Daoy (cell line): ENCODE measurements around the gene PTPRN2. TPM values are rescaled to one million over a fixed set of nuclear protein-coding genes. Genes with fewer than 3 reads are reported as not detected.
A peak's percentile ranks its signal among the peaks of the same experiment; 100 is the strongest.

Experiments used
- DNase-seq: peaks from one replicate; pipeline ENCODE4 v3.0.0-alpha.2; 2015; ENCODE audit warnings: low read depth
- total RNA-seq: library from RNA; depleted of rRNA; stranded (reverse); fragments of >200 nt; shearing (Covaris generic); gene quantifications from 2 replicates; pipeline ENCODE4 v1.2.3, GENCODE V29; 2014

Gene PTPRN2
- total RNA-seq, 1 experiment from 2014 or later: 8.3 TPM

- no peak for DNase-seq
Measured at GRCh38 chr7:157869793-157870192, 717.8 kb downstream of the PTPRN2 start.

GRCh38 chr7:157867685-157868305 lies 719.8 kb downstream of the PTPRN2 start:
- no peak for DNase-seq

DNA sequence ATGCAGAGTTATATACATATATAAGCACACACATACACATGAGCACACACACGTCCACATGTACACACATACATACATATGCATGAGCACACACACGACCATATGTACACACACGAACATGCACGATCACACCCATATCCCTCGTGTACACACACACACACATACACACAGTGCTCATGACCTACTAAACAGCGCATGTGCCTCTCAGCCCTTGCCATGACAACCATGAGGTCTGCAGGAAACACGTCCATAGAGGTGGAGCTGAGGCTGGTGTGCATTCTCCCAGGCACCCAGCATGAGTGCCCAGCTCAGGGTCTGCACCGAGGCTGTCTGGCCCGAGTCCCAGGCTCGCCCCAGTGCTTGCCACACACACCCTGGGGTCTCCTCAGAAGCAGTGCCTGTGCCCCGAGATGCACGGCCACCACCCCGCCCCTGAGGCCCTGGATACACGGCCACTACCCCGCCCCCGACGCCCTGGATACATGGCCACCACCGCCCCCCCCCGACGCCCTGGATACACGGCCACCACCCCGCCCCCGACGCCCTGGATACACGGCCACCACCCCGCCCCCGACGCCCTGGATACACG lies 721.2 kb downstream of the PTPRN2 start:
- no peak for DNase-seq

DNA sequence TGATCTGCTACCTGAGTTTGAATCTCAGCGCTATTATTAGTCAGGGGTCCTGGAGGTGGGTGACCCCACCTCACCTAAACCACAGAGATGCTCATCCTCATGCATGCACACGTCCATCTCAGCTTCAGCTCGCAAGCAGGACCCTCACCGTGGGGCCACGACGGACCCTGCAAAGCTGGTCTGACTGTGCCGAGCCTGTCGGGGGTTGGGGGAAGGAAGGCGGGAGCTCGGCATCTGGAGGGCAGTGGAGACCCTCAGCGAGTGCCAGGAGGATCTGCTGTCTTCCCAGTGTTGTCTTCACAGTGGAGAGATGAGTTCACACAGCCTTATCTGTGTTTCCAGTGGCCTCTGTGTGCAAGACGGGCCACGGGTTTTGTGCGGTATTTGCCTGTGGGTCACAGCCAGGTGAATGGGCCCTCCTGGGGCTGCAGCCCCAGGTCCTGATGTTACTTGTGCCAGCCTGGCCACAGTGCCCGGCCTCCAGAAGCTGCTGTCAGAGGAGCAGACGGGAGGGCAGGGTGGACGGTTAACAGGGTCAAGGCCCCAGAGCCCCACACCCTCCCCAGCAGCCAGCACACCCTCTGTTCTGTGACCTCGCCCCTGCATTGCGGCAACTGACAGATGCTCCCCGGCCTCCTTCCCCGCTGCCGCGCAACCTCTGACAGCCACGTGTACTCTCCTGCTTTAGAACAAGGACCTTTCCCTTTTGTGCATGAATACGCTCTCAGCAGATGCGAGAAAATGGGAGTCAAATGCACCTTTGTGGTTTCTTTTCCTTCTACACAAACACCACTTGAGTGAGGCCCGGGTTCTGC lies 722.1 kb downstream of the PTPRN2 start:
- no peak for DNase-seq

- DNase-seq: no peak
Measured at GRCh38 chr7:157864911-157865310, 722.7 kb downstream of the PTPRN2 start.

DNA sequence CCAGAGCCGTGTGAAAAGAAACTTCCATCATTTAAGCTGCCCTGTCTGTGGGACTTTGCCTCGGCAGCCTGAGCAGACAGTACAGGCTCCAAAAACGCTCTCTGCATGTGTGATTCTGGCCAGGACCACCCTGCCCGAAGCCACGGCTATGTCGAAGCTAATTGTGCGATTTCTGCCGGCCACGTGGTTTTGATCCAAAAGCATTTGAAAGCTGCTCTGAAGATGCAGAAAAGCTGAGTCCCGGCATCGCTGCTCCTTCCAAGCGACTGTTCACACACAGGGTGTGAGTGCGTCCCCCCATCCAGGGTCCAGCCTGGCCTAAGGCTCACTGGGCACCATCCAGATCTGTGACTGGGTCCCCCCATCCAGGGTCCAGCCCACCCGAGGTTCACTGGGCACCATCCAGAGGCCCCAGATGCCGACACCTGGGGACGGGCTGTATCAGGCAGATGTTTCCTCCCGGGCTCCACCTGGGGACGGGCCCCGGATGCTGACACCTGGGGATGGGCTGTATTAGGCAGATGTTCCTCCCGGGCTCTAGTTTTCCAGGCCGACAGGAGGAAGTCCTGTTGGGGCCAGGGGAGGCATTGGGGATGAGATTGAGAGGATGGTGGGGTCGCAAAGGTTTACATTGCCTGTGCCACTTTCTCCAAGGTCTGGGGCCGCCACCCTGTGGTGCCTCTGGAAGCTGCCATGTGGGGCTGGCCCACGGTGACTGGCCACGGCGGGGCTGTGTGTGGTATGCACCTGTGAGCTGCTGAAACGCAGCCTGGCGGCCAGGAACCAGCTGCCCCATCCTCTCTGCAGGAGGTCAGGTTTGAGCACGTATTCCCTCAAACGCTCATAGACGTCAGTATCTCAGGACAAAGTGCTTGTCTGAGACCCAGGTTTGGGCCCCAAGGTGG lies 723.5 kb downstream of the PTPRN2 start:
- DNase-seq: no peak

- DNase-seq: no peak
Measured at GRCh38 chr7:157863176-157863575, 724.4 kb downstream of the PTPRN2 start.

GRCh38 chr7:157862731-157863130 lies 724.9 kb downstream of the PTPRN2 start:
- no peak for DNase-seq

- DNase-seq: no peak
Measured at GRCh38 chr7:157861551-157861950, 726.1 kb downstream of the PTPRN2 start.

- no peak for DNase-seq
Measured at GRCh38 chr7:157861031-157861491, 726.6 kb downstream of the PTPRN2 start.

GRCh38 chr7:157860406-157860805 lies 727.2 kb downstream of the PTPRN2 start:
- no peak for DNase-seq

DNA sequence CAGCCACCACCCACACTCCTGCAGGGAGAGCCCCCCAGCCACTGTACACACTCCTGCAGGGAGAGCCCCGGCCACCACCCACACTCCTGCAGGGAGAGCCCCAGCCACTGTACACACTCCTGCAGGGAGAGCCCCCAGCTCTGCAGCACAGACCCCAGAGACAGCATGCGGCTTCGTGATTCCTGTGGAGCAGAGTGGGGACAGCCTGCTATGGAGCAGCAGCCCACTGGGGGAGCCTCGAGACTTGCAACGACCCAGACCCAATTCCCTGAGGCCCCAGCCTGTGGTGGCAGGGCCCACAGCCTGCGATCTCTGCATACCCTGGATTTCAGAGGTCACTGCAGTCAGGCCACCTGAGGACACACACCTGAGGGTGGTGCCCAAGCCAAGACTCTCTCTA lies 727.7 kb downstream of the PTPRN2 start:
- DNase-seq: no peak

- peak; percentile 45 for DNase-seq
Measured at GRCh38 chr7:157857578-157858075, 730.0 kb downstream of the PTPRN2 start.

- no peak for DNase-seq
Measured at GRCh38 chr7:157856873-157857577, 730.6 kb downstream of the PTPRN2 start.

GRCh38 chr7:157855452-157856213 lies 732.0 kb downstream of the PTPRN2 start:
- no peak for DNase-seq

DNA sequence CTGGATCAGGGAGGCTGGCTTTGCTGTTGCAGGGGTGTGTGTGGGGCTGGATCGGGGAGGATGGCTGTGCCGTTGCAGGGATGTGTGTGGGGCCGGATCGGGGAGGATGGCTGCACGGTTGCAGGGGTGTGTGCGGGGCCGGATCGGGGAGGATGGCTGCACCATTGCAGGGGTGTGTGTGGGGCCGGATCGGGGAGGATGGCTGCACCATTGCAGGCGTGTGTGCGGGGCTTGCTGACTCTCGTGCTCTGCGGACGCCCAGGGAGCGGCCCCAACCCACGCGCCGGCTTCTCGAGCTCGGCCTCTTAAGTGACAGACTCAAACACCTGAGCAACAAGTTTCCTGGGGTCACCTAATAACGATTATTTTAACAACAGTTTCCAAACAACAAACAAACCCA lies 732.6 kb downstream of the PTPRN2 start:
- no peak for DNase-seq

DNA sequence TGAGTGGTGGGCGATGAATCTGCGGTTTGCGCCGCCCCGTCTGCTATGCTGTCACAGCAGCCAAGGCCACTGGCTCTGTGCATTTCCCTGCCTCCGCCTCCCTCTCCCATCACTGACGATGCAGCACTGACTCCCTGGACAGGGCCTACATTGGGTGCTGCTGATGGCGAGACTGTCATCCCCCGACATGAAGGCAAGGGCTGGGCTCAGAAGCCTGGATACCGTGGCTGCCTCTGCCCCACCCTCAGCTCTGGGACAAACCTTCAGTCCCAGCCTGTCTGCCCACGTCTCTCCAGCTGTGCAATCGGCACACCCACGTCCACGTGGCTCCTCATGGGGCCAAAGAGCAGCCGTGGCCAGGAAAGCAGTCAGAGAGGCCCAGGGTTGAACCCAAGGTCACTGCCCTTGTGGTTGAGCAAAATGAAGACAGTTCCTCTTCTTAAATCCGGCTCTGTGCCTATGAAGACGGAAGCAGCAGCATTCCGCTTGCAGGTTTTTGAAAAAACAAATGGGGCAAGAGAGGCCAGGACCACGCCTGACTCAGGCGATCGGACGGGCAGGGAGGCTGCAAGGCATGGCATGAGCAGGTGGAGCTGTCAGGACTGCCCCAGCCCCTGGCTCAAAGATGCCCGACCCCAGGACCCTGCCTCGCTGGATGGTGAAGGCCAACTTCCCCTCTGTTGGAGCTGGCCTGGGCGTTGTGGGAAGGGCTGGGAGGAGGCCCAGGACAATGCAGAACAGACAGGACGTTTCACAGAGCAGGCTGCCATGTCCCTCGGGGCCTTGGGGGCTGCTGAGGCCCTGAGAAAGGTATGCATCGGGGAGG lies 733.3 kb downstream of the PTPRN2 start:
- no peak for DNase-seq

- DNase-seq: no peak
Measured at GRCh38 chr7:157853789-157854065, 733.9 kb downstream of the PTPRN2 start.

- no peak for DNase-seq
Measured at GRCh38 chr7:157853076-157853788, 734.4 kb downstream of the PTPRN2 start.
